H1 (cell line): Measurements from ENCODE around the gene RARB. TPM values are rescaled to one million over a fixed set of nuclear protein-coding genes. Genes with fewer than 3 reads are reported as not detected.

Experiments
- CTCF ChIA-PET: fragments of 300-600 bp; sonication (Branson Sonifier 250); formaldehyde crosslinking; loops from one replicate; lab custom pipeline; 2021; ENCODE audit not compliant: partially characterized antibody; lab: Charles Lee
- POLR2A ChIA-PET: fragments of 300-600 bp; sonication (Branson Sonifier 250); formaldehyde crosslinking; loops from one replicate; lab custom pipeline; 2021; ENCODE audit warnings: inconsistent platforms; ENCODE audit not compliant: partially characterized antibody; lab: Charles Lee
- DNase-seq, 2 experiments: peaks; one replicate each; pipeline versions ENCODE4 v3.0.0 to v3.0.0-alpha.2; 2010 to 2022; ENCODE audit warnings: low spot score in 2 of 2, low read depth in 1 of 2, mixed read lengths in 1 of 2
- FAIRE-seq: peaks from 2 replicates; lab custom pipeline; 2011; peaks lifted over from hg19 to GRCh38; lab: Jason Lieb, UNC
- H2AFZ ChIP-seq: 2 replicates; pipeline ENCODE4 v1.8.1; 2012; ENCODE audit warnings: low read length, inconsistent platforms
- H2AK5ac ChIP-seq: 2 replicates; pipeline ENCODE4 v1.6.1; 2013; ENCODE audit warnings: low read depth, low read length
- H2BK120ac ChIP-seq: replicated peaks from 2 replicates; pipeline ENCODE3; 2013; ENCODE audit warnings: low read depth, low read length, inconsistent platforms
- H2BK12ac ChIP-seq: 2 replicates; pipeline ENCODE4 v1.6.1; 2013; ENCODE audit warnings: low read depth, low read length
- H2BK15ac ChIP-seq: 2 replicates; pipeline ENCODE4 v1.6.1; 2013; ENCODE audit warnings: low read length
- H2BK20ac ChIP-seq: 2 replicates; pipeline ENCODE4 v1.6.1; 2013; ENCODE audit warnings: low read length
- H2BK5ac ChIP-seq: 2 replicates; pipeline ENCODE4 v1.6.1; 2013; ENCODE audit warnings: low read depth, low read length
- H3K14ac ChIP-seq: 2 replicates; pipeline ENCODE4 v1.6.1; 2013; ENCODE audit warnings: inconsistent platforms; ENCODE audit not compliant: insufficient read length
- H3K18ac ChIP-seq: 2 replicates; pipeline ENCODE4 v1.6.1; 2013; ENCODE audit warnings: low read length; ENCODE audit errors: extremely low read depth
- H3K23ac ChIP-seq: 2 replicates; pipeline ENCODE4 v1.6.1; 2013; ENCODE audit warnings: inconsistent platforms; ENCODE audit not compliant: insufficient read length
- H3K23me2 ChIP-seq: 2 replicates; pipeline ENCODE4 v1.6.1; 2013; ENCODE audit warnings: low read depth, low read length
- H3K27ac ChIP-seq: 2 replicates; pipeline ENCODE4 v1.6.1; 2011; ENCODE audit warnings: low read depth, low read length, inconsistent platforms
- H3K27me3 ChIP-seq, 4 experiments: replicated peaks in 1 of 4; 1 replicate in 1 of 4; 2 replicates in 3 of 4; pipeline versions ENCODE4 v1.6.1 to v1.8.1; 2011 to 2013; ENCODE audit warnings: low read length in 3 of 4, mild to moderate bottlenecking in 3 of 4, inconsistent platforms in 2 of 4, mixed read lengths in 2 of 4, moderate library complexity in 1 of 4; ENCODE audit not compliant: control insufficient read depth in 3 of 4, insufficient read depth in 3 of 4; ENCODE audit errors: extremely low read depth in 1 of 4
- H3K36me3 ChIP-seq, 4 experiments: 2 replicates each; pipeline versions ENCODE4 v1.6.1 to v1.8.1; 2011 to 2013; ENCODE audit warnings: mild to moderate bottlenecking in 4 of 4, low read length in 3 of 4, moderate library complexity in 2 of 4, control low read depth in 1 of 4, inconsistent platforms in 1 of 4; ENCODE audit not compliant: insufficient read depth in 4 of 4, control insufficient read depth in 2 of 4
- H3K4ac ChIP-seq: replicated peaks from 2 replicates; pipeline ENCODE3; 2013; ENCODE audit warnings: low read length, low read depth, mixed read lengths, inconsistent platforms; ENCODE audit not compliant: insufficient read length
- H3K4me1 ChIP-seq, 4 experiments: replicated peaks in 1 of 4; 1 replicate in 1 of 4; 2 replicates in 3 of 4; pipeline versions ENCODE4 v1.6.1 to v1.8.1; 2011 to 2013; ENCODE audit warnings: low read length in 3 of 4, inconsistent platforms in 2 of 4, mixed read lengths in 1 of 4; ENCODE audit not compliant: insufficient read depth in 4 of 4, control insufficient read depth in 3 of 4
- H3K4me2 ChIP-seq, 2 experiments: 2 replicates each; pipeline versions ENCODE4 v1.6.1 to v1.8.1; 2011 to 2013; ENCODE audit warnings: low read depth in 2 of 2, low read length in 2 of 2, control low read depth in 1 of 2, inconsistent platforms in 1 of 2, mild to moderate bottlenecking in 1 of 2; ENCODE audit not compliant: insufficient read depth in 1 of 2
- H3K4me3 ChIP-seq, 4 experiments: fragments of 200-600, 300-600 bp in 1 of 4; sonication (generic), shearing (Covaris generic), sonication (Bioruptor Twin) in 1 of 4; 2 replicates each; pipeline versions ENCODE4 v1.5.1 to v1.8.1; 2011 to 2016; ENCODE audit warnings: low read length in 4 of 4, low read depth in 3 of 4, control low read depth in 2 of 4, inconsistent platforms in 2 of 4, mild to moderate bottlenecking in 2 of 4, mixed read lengths in 1 of 4, moderate library complexity in 1 of 4; ENCODE audit not compliant: insufficient read depth in 2 of 4; ENCODE audit errors: extremely low read depth in 1 of 4
- H3K56ac ChIP-seq: replicated peaks from 2 replicates; pipeline ENCODE3; 2013; ENCODE audit warnings: low read depth, mild to moderate bottlenecking, mixed read lengths, low read length, inconsistent platforms; ENCODE audit not compliant: insufficient read length
- H3K79me1 ChIP-seq: 2 replicates; pipeline ENCODE4 v1.6.1; 2013; ENCODE audit warnings: low read depth, low read length, control low read depth
- H3K79me2 ChIP-seq, 2 experiments: 2 replicates each; pipeline versions ENCODE4 v1.6.1 to v1.8.1; 2012 to 2013; ENCODE audit warnings: low read length in 2 of 2, mild to moderate bottlenecking in 2 of 2, inconsistent platforms in 1 of 2; ENCODE audit not compliant: insufficient read depth in 2 of 2, control insufficient read depth in 1 of 2
- H3K9ac ChIP-seq, 4 experiments: replicated peaks in 1 of 4; 1 replicate in 1 of 4; 2 replicates in 3 of 4; pipeline versions ENCODE4 v1.6.1 to v1.8.1; 2011 to 2013; ENCODE audit warnings: low read depth in 3 of 4, low read length in 3 of 4, control low read depth in 2 of 4, mild to moderate bottlenecking in 2 of 4, moderate library complexity in 2 of 4, inconsistent platforms in 1 of 4; ENCODE audit errors: extremely low read depth in 1 of 4
- H3K9me3 ChIP-seq, 2 experiments: 2 replicates each; pipeline versions ENCODE4 v1.6.1 to v1.8.1; 2012 to 2013; ENCODE audit warnings: mild to moderate bottlenecking in 2 of 2, moderate library complexity in 2 of 2, control low read depth in 1 of 2, inconsistent platforms in 1 of 2, low read depth in 1 of 2, low read length in 1 of 2, mixed read lengths in 1 of 2; ENCODE audit not compliant: insufficient read depth in 2 of 2
- H4K20me1 ChIP-seq, 2 experiments: replicated peaks in 1 of 2; 2 replicates each; pipeline versions ENCODE3 to v1.8.1; 2011 to 2013; ENCODE audit warnings: inconsistent platforms in 2 of 2, low read length in 2 of 2, mild to moderate bottlenecking in 1 of 2; ENCODE audit not compliant: insufficient read depth in 2 of 2, control insufficient read depth in 1 of 2
- H4K5ac ChIP-seq: 2 replicates; pipeline ENCODE4 v1.6.1; 2013; ENCODE audit warnings: low read length, low read depth, mixed read lengths, inconsistent platforms; ENCODE audit not compliant: insufficient read length
- H4K8ac ChIP-seq: 2 replicates; pipeline ENCODE4 v1.8.0; 2013; ENCODE audit warnings: mild to moderate bottlenecking, moderate library complexity, low read length, inconsistent platforms; ENCODE audit not compliant: insufficient read depth; ENCODE audit errors: extremely low read depth
- H4K91ac ChIP-seq: replicated peaks from 2 replicates; pipeline ENCODE3; 2013; ENCODE audit warnings: low read length, mixed read lengths, inconsistent platforms; ENCODE audit not compliant: insufficient read length
- ATF2 ChIP-seq: IDR thresholded peaks from 2 replicates; pipeline ENCODE4 v1.6.1; 2012; ENCODE audit warnings: low read length, inconsistent platforms
- CTBP2 ChIP-seq: IDR thresholded peaks from 2 replicates; pipeline ENCODE4 v1.7.0; 2011; ENCODE audit warnings: borderline replicate concordance, mild to moderate bottlenecking, moderate library complexity, mixed read lengths, low read length; ENCODE audit not compliant: insufficient read depth, insufficient read length
- GTF2F1 ChIP-seq: IDR thresholded peaks from 2 replicates; pipeline ENCODE4 v1.6.1; 2012; ENCODE audit warnings: low read depth, low read length, improper control_type of control experiment, borderline replicate concordance
- POU5F1 ChIP-seq: IDR thresholded peaks from 2 replicates; pipeline ENCODE4 v1.6.1; 2011; ENCODE audit warnings: low read depth, mild to moderate bottlenecking, low read length, moderate library complexity
- WGBS, 2 experiments: shearing (Covaris generic) in 1 of 2; methylation state at CpG; one replicate each; pipeline versions ENCODE4 v1.1.6 to v1.1.7; 2013 to 2015; ENCODE audit warnings: low lambda C conversion rate in 2 of 2, mixed read lengths in 2 of 2, inconsistent platforms in 1 of 2, low coverage in 1 of 2, missing lambda C conversion rate in 1 of 2; ENCODE audit not compliant: insufficient replicate concordance in 2 of 2, insufficient coverage in 1 of 2, insufficient read length in 1 of 2; ENCODE audit errors: extremely low coverage in 1 of 2, missing lambda C conversion rate in 1 of 2; 5-methylcytosine and 5-hydroxymethylcytosine counted together
- polyA plus RNA-seq, 7 experiments: library from polyadenylated mRNA; depleted of rRNA in 3 of 7; stranded (reverse) in 5 of 7; unstranded in 2 of 7; fragments of >200 nt in 5 of 7; fragments of 200-250 nt in 2 of 7; gene quantifications; 1 replicate in 5 of 7; 2 replicates in 1 of 7; 4 replicates in 1 of 7; pipeline versions ENCODE4 v1.2.1 to v1.2.3, GENCODE V29; 2011 to 2013; ENCODE audit warnings: missing spikeins in 2 of 7, mixed read lengths in 2 of 7
- total RNA-seq: library from RNA; stranded (reverse); fragmentation: NEBNext Ultra II Directional; extraction: Animal tissue kit (Norgen Biotek cat#: 25700); gene quantifications from 2 replicates; pipeline ENCODE4 v1.2.1, GENCODE V29; 2021

RARB gene
- total and polyA plus RNA-seq, 2 of the 8 experiments (the other 6 are each of a cell fraction or from before 2014, with no cell fraction given) = 0.15 to 0.22 TPM

GRCh38 chr3:25456723-25457670 lies 28.9 kb downstream of the RARB start:
- no peak overlapping the region for H3K14ac ChIP-seq
- H3K4me3 ChIP-seq = no peak overlapping the region
- H3K56ac ChIP-seq = no peak overlapping the region
- 87% methylated on average over 7 of the region's 7 CpGs; no CpG with 5 or more reads in 1 of the 2 experiments for WGBS, 2 experiments
- H3K23ac ChIP-seq = no peak overlapping the region
- H4K91ac ChIP-seq = no peak overlapping the region
- DNase-seq = no peak
- CTCF ChIA-PET = interaction anchor here (1.1 to 3.5 kb wide), 2 partner anchors 15 kb away, joined by 3 to 25 read pairs; no protein-coding TSS in a partner anchor
- H2BK12ac ChIP-seq = no peak overlapping the region
- H3K27me3 ChIP-seq = no peaks in the 10 kb centered on the region
- no peak overlapping the region for H3K4ac ChIP-seq
- no peak overlapping the region for H3K27ac ChIP-seq
- no peak for FAIRE-seq
- H2AK5ac ChIP-seq = no peak overlapping the region
- no peak overlapping the region for H2BK5ac ChIP-seq
- POLR2A ChIA-PET = no interaction called here
- H2BK120ac ChIP-seq = no peak overlapping the region
- H2BK15ac ChIP-seq = no peak overlapping the region
- no peaks in the 10 kb centered on the region for H3K79me2 ChIP-seq
- peaks cover 0 to 19% (median 11%) of the 10 kb centered on the region in 4 experiments; a peak in 5 of 7 replicates for H3K4me1 ChIP-seq
- H3K23me2 ChIP-seq = no peaks in the 10 kb centered on the region
- H3K18ac ChIP-seq = no peak overlapping the region
- no peak overlapping the region for H4K5ac ChIP-seq
- H3K9me3 ChIP-seq = no peaks in the 10 kb centered on the region
- no peaks in the 10 kb centered on the region for H4K20me1 ChIP-seq
- no peak overlapping the region for H2AFZ ChIP-seq
- H3K79me1 ChIP-seq = no peaks in the 10 kb centered on the region
- no peak overlapping the region for H4K8ac ChIP-seq
- no peak overlapping the region for H3K4me2 ChIP-seq
- no peaks in the 10 kb centered on the region for H3K36me3 ChIP-seq
- H3K9ac ChIP-seq = no peak overlapping the region
- H2BK20ac ChIP-seq = no peak overlapping the region
- no peak for TF ChIP-seq CTBP2
- TF ChIP-seq ATF2 = no peak
- no peak for TF ChIP-seq GTF2F1
- no peak for TF ChIP-seq POU5F1
